HepG2 (cell line): ENCODE data around the gene PCBD2. TPM values are rescaled to one million over a fixed set of nuclear protein-coding genes. Genes with fewer than 3 reads are reported as not detected.

Experiments
- ATAC-seq: fragments of 200-7000 bp; cut with Tn5 transposase; 3 replicates; pipeline ENCODE4 v1.9.1; 2020; ENCODE audit warnings: mild to moderate bottlenecking, moderate library complexity
- BruUV-seq: library from RNA; stranded (reverse); fragments of 400-500 nt; replicated peaks from 2 replicates; lab custom pipeline; 2021; lab: Mats Ljungman, UMichigan
- CTCF ChIA-PET: fragments of 300-600 bp; formaldehyde crosslinking; extraction: SDS; loops from one replicate; lab custom pipeline; 2021; ENCODE audit warnings: low total read pairs, inconsistent platforms, low intra/inter-chr PET ratio; lab: Yijun Ruan, JAX
- POLR2A ChIA-PET: fragments of 350-600 bp; sonication (Branson Sonifier 250); formaldehyde crosslinking; loops from one replicate; lab custom pipeline; 2020; ENCODE audit warnings: antibody characterized with exemption, inconsistent platforms; lab: Yijun Ruan, JAX
- DNase-seq: peaks from one replicate; pipeline ENCODE4 v3.0.0-alpha.2; 2015; ENCODE audit warnings: low spot score
- FAIRE-seq: peaks from 3 replicates; lab custom pipeline; 2011; peaks lifted over from hg19 to GRCh38; lab: Jason Lieb, UNC
- H2AFZ ChIP-seq: one replicate; pipeline ENCODE4 v1.6.1; 2011; ENCODE audit warnings: low read length, inconsistent platforms
- H3K27ac ChIP-seq: fragments of 300-600 bp; 3 replicates; pipeline ENCODE4 v1.8.0; 2011; ENCODE audit warnings: mixed run types, mild to moderate bottlenecking, mixed read lengths, low read length, inconsistent platforms; ENCODE audit not compliant: insufficient read depth; ENCODE audit errors: extremely low read length
- H3K27me3 ChIP-seq, 2 experiments: fragments of 200-600 bp in 1 of 2; 2 replicates in 1 of 2; 3 replicates in 1 of 2; pipeline versions ENCODE4 v1.6.0 to v1.8.0; 2011; ENCODE audit warnings: low read length in 2 of 2, mild to moderate bottlenecking in 2 of 2, moderate library complexity in 2 of 2, inconsistent platforms in 1 of 2; ENCODE audit not compliant: insufficient read depth in 2 of 2, control insufficient read depth in 1 of 2
- H3K36me3 ChIP-seq, 2 experiments: fragments of 200-600 bp in 1 of 2; replicated peaks in 1 of 2; 2 replicates in 1 of 2; 3 replicates in 1 of 2; pipeline versions ENCODE4 v1.5.1 to v1.8.0; 2011; ENCODE audit warnings: low read length in 2 of 2, inconsistent platforms in 1 of 2; ENCODE audit not compliant: insufficient read depth in 2 of 2, control insufficient read depth in 1 of 2
- H3K4me1 ChIP-seq: 2 replicates; pipeline ENCODE4 v1.5.1; 2012; ENCODE audit warnings: low read length, inconsistent platforms; ENCODE audit not compliant: insufficient read depth
- H3K4me2 ChIP-seq: 2 replicates; pipeline ENCODE4 v1.6.0; 2011; ENCODE audit warnings: low read depth, low read length, inconsistent platforms
- H3K4me3 ChIP-seq, 3 experiments: fragments of 200-600 bp in 1 of 3; sonication (generic), shearing (Covaris generic) in 1 of 3; replicated peaks in 1 of 3; 2 replicates each; pipeline ENCODE4 v1.5.1; 2011 to 2016; ENCODE audit warnings: low read length in 3 of 3, inconsistent platforms in 2 of 3, low read depth in 2 of 3, mild to moderate bottlenecking in 2 of 3, control low read depth in 1 of 3, mixed read lengths in 1 of 3; ENCODE audit not compliant: insufficient read depth in 1 of 3
- H3K79me2 ChIP-seq: one replicate; pipeline ENCODE4 v1.6.1; 2011; ENCODE audit warnings: low read length, inconsistent platforms; ENCODE audit not compliant: insufficient read depth
- H3K9ac ChIP-seq: 2 replicates; pipeline ENCODE4 v1.6.0; 2011; ENCODE audit warnings: mild to moderate bottlenecking, low read depth, low read length, inconsistent platforms; ENCODE audit not compliant: insufficient read depth
- H3K9me3 ChIP-seq: 2 replicates; pipeline ENCODE4 v1.5.1; 2012; ENCODE audit warnings: mild to moderate bottlenecking, low read length
- H4K20me1 ChIP-seq: 2 replicates; pipeline ENCODE4 v1.6.0; 2011; ENCODE audit warnings: inconsistent platforms, mild to moderate bottlenecking, low read length, moderate library complexity; ENCODE audit not compliant: insufficient read depth
- FOXC1 ChIP-seq: sonication (generic); formaldehyde crosslinking; IDR thresholded peaks from 2 replicates; pipeline ENCODE4 v1.8.0; 2022; ENCODE audit warnings: mild to moderate bottlenecking, missing genetic modification reagents, borderline replicate concordance
- JDP2 ChIP-seq: sonication (generic); formaldehyde crosslinking; IDR thresholded peaks from 2 replicates; pipeline ENCODE4 v1.8.1; 2022; ENCODE audit warnings: missing genetic modification reagents, borderline replicate concordance
- PCBP1 ChIP-seq: fragments of 200-400 bp; formaldehyde crosslinking; IDR thresholded peaks from 2 replicates; pipeline ENCODE4 v1.6.1; 2017; ENCODE audit warnings: mild to moderate bottlenecking, low read depth, low read length, borderline replicate concordance
- POGZ ChIP-seq: sonication (generic); formaldehyde crosslinking; IDR thresholded peaks from 2 replicates; pipeline ENCODE4 v1.4.0; 2020; ENCODE audit warnings: mild to moderate bottlenecking, missing genetic modification reagents
- PRDM10 ChIP-seq: sonication (generic); formaldehyde crosslinking; IDR thresholded peaks from 2 replicates; pipeline ENCODE4 v1.4.0; 2020; ENCODE audit warnings: low read depth, missing genetic modification reagents
- SOX13 ChIP-seq, 3 experiments: fragments of 450-650 bp in 1 of 3; sonication (generic) in 1 of 3; formaldehyde crosslinking in 1 of 3; IDR thresholded peaks in 2 of 3; conservative IDR thresholded peaks in 1 of 3; 2 replicates each; pipeline versions ENCODE4 v1.5.0 to v1.6.1; 2016 to 2020; ENCODE audit warnings: antibody characterized with exemption in 1 of 3, mild to moderate bottlenecking in 1 of 3, missing compliant biosample characterization in 1 of 3, missing genetic modification reagents in 1 of 3, moderate library complexity in 1 of 3
- STAT5B ChIP-seq: sonication (generic); formaldehyde crosslinking; IDR thresholded peaks from 2 replicates; pipeline ENCODE4 v1.4.0; 2020; ENCODE audit warnings: missing genetic modification reagents
- ZBTB46 ChIP-seq: sonication (generic); formaldehyde crosslinking; IDR thresholded peaks from 2 replicates; pipeline ENCODE4 v1.4.0; 2020; ENCODE audit warnings: mild to moderate bottlenecking, missing genetic modification reagents, borderline replicate concordance
- ZFP62 ChIP-seq: sonication (generic); formaldehyde crosslinking; IDR thresholded peaks from 2 replicates; pipeline ENCODE4 v1.4.0; 2020; ENCODE audit warnings: missing genetic modification reagents
- ZNF264 ChIP-seq: sonication (generic); formaldehyde crosslinking; IDR thresholded peaks from 2 replicates; pipeline ENCODE4 v1.4.0; 2020; ENCODE audit warnings: missing genetic modification reagents
- ZNF468 ChIP-seq: sonication (generic); formaldehyde crosslinking; IDR thresholded peaks from 2 replicates; pipeline ENCODE4 v1.8.0; 2022; ENCODE audit warnings: mild to moderate bottlenecking, moderate library complexity, missing genetic modification reagents
- ZNF484 ChIP-seq: sonication (generic); formaldehyde crosslinking; IDR thresholded peaks from 2 replicates; pipeline ENCODE4 v1.5.1; 2020; ENCODE audit warnings: mild to moderate bottlenecking, low read depth, missing genetic modification reagents, borderline replicate concordance
- WGBS: methylation state at CpG from one replicate; pipeline ENCODE4 v1.1.6; 2017; ENCODE audit warnings: low lambda C conversion rate; 5-methylcytosine and 5-hydroxymethylcytosine counted together
- in situ Hi-C: cut with HindIII; loops from 2 replicates; pipeline ENCODE4 v1.10.0; 2017; ENCODE audit warnings: low pct_unique_long_range_greater_than_20kb; ENCODE audit not compliant: extremely low pct_ligation_motif_present
- intact Hi-C: fragments of 100-400 bp; cut with micrococcal nuclease; formaldehyde crosslinking; loops from one replicate; pipeline ENCODE4 v1.10.0; 2022; ENCODE audit not compliant: unreplicated experiment
- polyA plus RNA-seq, 8 experiments: library from polyadenylated mRNA; depleted of rRNA in 3 of 8; stranded (reverse) in 7 of 8; unstranded in 1 of 8; fragments of >200 nt; fragmentation: Illumina TruSeq in 4 of 8; extraction: Trizol in 4 of 8; gene quantifications; 2 replicates each; pipeline versions ENCODE4 v1.2.1 to v1.2.3, GENCODE V29; 2011 to 2016; ENCODE audit warnings: low read depth in 4 of 8, missing spikeins in 1 of 8, mixed read lengths in 1 of 8; ENCODE audit not compliant: insufficient read depth in 1 of 8
- total RNA-seq, 5 experiments: library from RNA; depleted of rRNA; stranded (reverse); fragments of >200 nt; fragmentation: Illumina TruSeq; extraction: Trizol; gene quantifications; 2 replicates each; pipeline ENCODE4 v1.2.3, GENCODE V29; 2016; ENCODE audit warnings: low read depth in 1 of 5

PCBD2 gene
- total and polyA plus RNA-seq, 2 of the 13 experiments (the other 11 are each of a cell fraction or from before 2014, with no cell fraction given) = 5.5 to 12.0 TPM

GRCh38 chr5:134937526-134937925 lies 32.6 kb downstream of the PCBD2 start:
- Histone ChIP-seq H3K4me2 (no peak overlapping the region), H3K36me3 (peaks cover 2 to 19% of the 10 kb centered on the region in 2 experiments; a peak in 2 of 5 replicates), H3K4me3 (no peak overlapping the region), H3K27me3 (no peaks in the 10 kb centered on the region; a peak in 1 of 5 replicates), H4K20me1 (no peaks in the 10 kb centered on the region), H3K4me1 (peaks cover under 1% of the 10 kb centered on the region; the same call in 1 of the 2 replicates), H2AFZ (no peak overlapping the region), H3K9ac (no peak overlapping the region), H3K79me2 (no peaks in the 10 kb centered on the region), H3K9me3 (no peaks in the 10 kb centered on the region), H3K27ac (no peak overlapping the region)
- BruUV-seq = no TSS peak
- FAIRE-seq = no peak
- in situ Hi-C loops = no loop called here
- ChIA-PET CTCF (no interaction called here), POLR2A (no interaction called here)
- WGBS = 97% methylated on average over 8 of the region's 8 CpGs
- TF ChIP-seq SOX13 (IDR thresholded peaks at IDR 0.05) = no peak
- no peak for TF ChIP-seq SOX13 (CRISPR knock-in tag; conservative IDR thresholded peaks at IDR 0.05 in 1 of 2, IDR thresholded peaks at IDR 0.05 in 1 of 2)
- TF ChIP-seq JDP2 (CRISPR knock-in tag) = no peak
- TF ChIP-seq ZFP62 (CRISPR knock-in tag) = no peak
- intact Hi-C loops = no loop called here
- DNase-seq = no peak
- no peak for ATAC-seq

GRCh38 chr5:134938030-134938429 lies 33.1 kb downstream of the PCBD2 start:
- CTCF ChIA-PET = no interaction called here
- H3K36me3 ChIP-seq = peaks cover 2 to 19% of the 10 kb centered on the region in 2 experiments; a peak in 2 of 5 replicates
- H3K27ac ChIP-seq = no peak overlapping the region
- H3K4me3 ChIP-seq = no peak overlapping the region
- H3K4me2 ChIP-seq = no peak overlapping the region
- FAIRE-seq (no peak), DNase-seq (no peak), ATAC-seq (no peak)
- intact Hi-C loops = no loop called here
- no peak overlapping the region for H3K9ac ChIP-seq
- H3K79me2 ChIP-seq = no peaks in the 10 kb centered on the region
- H3K9me3 ChIP-seq = no peaks in the 10 kb centered on the region
- H2AFZ ChIP-seq = no peak overlapping the region
- BruUV-seq = no TSS peak
- POLR2A ChIA-PET = no interaction called here
- H3K4me1 ChIP-seq = peaks cover 5% of the 10 kb centered on the region
- H4K20me1 ChIP-seq = no peaks in the 10 kb centered on the region
- in situ Hi-C loops = no loop called here
- WGBS = 92% methylated on average over 6 of the region's 6 CpGs
- no peaks in the 10 kb centered on the region; a peak in 1 of 5 replicates for H3K27me3 ChIP-seq
- TF ChIP-seq ZNF264 (CRISPR knock-in tag) = no peak
- no peak for TF ChIP-seq PCBP1
- no peak for TF ChIP-seq ZNF468
- no peak for TF ChIP-seq ZBTB46 (CRISPR knock-in tag)
- TF ChIP-seq STAT5B (CRISPR knock-in tag) = no peak
- no peak for TF ChIP-seq FOXC1 (CRISPR knock-in tag)
- TF ChIP-seq POGZ (CRISPR knock-in tag) = no peak
- TF ChIP-seq PRDM10 (CRISPR knock-in tag) = no peak
- no peak for TF ChIP-seq ZNF484 (CRISPR knock-in tag)
